IMR-90 (cell line): ENCODE results near the gene OPCML. TPM values are rescaled to one million over a fixed set of nuclear protein-coding genes. Genes with fewer than 3 reads are reported as not detected.

Experiments
- ATAC-seq: fragments of 200-7000 bp; cut with Tn5 transposase; 2 replicates; pipeline ENCODE4 v1.9.1; 2020; ENCODE audit warnings: low read depth, mild to moderate bottlenecking, moderate library complexity
- BruUV-seq: library from RNA; stranded (reverse); fragments of 400-500 nt; replicated peaks from 2 replicates; lab custom pipeline; 2021; lab: Mats Ljungman, UMichigan
- CTCF ChIA-PET: fragments of 300-600 bp; formaldehyde crosslinking; extraction: SDS; loops from one replicate; lab custom pipeline; 2021; ENCODE audit warnings: antibody characterized with exemption; lab: Yijun Ruan, JAX
- POLR2A ChIA-PET: fragments of 300-600 bp; sonication (Branson Sonifier 250); formaldehyde crosslinking; loops from one replicate; lab custom pipeline; 2022; ENCODE audit warnings: antibody characterized with exemption; ENCODE audit not compliant: unreplicated experiment; lab: Charles Lee
- DNase-seq: peaks from one replicate; pipeline ENCODE4 v3.0.0; 2013
- H2AFZ ChIP-seq: replicated peaks from 2 replicates; pipeline ENCODE3; 2013; ENCODE audit warnings: low read length, mild to moderate bottlenecking; ENCODE audit not compliant: poor library complexity
- H2AK5ac ChIP-seq: 2 replicates; pipeline ENCODE4 v1.6.1; 2013; ENCODE audit warnings: low read depth, low read length, inconsistent platforms
- H2AK9ac ChIP-seq: replicated peaks from 2 replicates; pipeline ENCODE3; 2013; ENCODE audit warnings: mild to moderate bottlenecking, low read depth, low read length, moderate library complexity; ENCODE audit not compliant: poor library complexity
- H2BK120ac ChIP-seq: 2 replicates; pipeline ENCODE4 v1.6.1; 2013; ENCODE audit warnings: low read depth, low read length, inconsistent platforms
- H2BK15ac ChIP-seq: 3 replicates; pipeline ENCODE4 v1.6.1; 2013; ENCODE audit warnings: low read depth, low read length, inconsistent platforms
- H2BK20ac ChIP-seq: 2 replicates; pipeline ENCODE4 v1.6.1; 2013; ENCODE audit warnings: low read depth, mild to moderate bottlenecking, inconsistent platforms, low read length, moderate library complexity
- H2BK5ac ChIP-seq: 2 replicates; pipeline ENCODE4 v1.6.1; 2013; ENCODE audit warnings: mild to moderate bottlenecking, low read depth, low read length, inconsistent platforms; ENCODE audit not compliant: poor library complexity, severe bottlenecking
- H3K14ac ChIP-seq: replicated peaks from 2 replicates; pipeline ENCODE4 v1.6.1; 2013; ENCODE audit warnings: low read depth, low read length, inconsistent platforms
- H3K18ac ChIP-seq: 2 replicates; pipeline ENCODE4 v1.6.1; 2013; ENCODE audit warnings: low read depth, low read length, control low read depth
- H3K23ac ChIP-seq: 2 replicates; pipeline ENCODE4 v1.6.1; 2013; ENCODE audit warnings: low read depth, low read length, inconsistent platforms
- H3K27ac ChIP-seq: 2 replicates; pipeline ENCODE4 v1.5.1; 2013; ENCODE audit warnings: mild to moderate bottlenecking, control low read depth, low read length; ENCODE audit not compliant: insufficient read depth
- H3K27me3 ChIP-seq: 2 replicates; pipeline ENCODE4 v1.6.1; 2013; ENCODE audit warnings: low read length; ENCODE audit not compliant: control insufficient read depth, insufficient read depth
- H3K36me3 ChIP-seq: 2 replicates; pipeline ENCODE4 v1.6.1; 2013; ENCODE audit warnings: low read length, mixed read lengths; ENCODE audit not compliant: control insufficient read depth, insufficient read depth
- H3K4ac ChIP-seq: 2 replicates; pipeline ENCODE4 v1.6.1; 2013; ENCODE audit warnings: low read depth, low read length, inconsistent platforms
- H3K4me1 ChIP-seq: 2 replicates; pipeline ENCODE4 v1.6.1; 2013; ENCODE audit warnings: low read length, mixed read lengths; ENCODE audit not compliant: control insufficient read depth, insufficient read depth
- H3K4me2 ChIP-seq: 2 replicates; pipeline ENCODE4 v1.6.1; 2013; ENCODE audit warnings: low read depth, mild to moderate bottlenecking, control low read depth, low read length, moderate library complexity
- H3K4me3 ChIP-seq: 2 replicates; pipeline ENCODE4 v1.5.1; 2013; ENCODE audit warnings: low read depth, mild to moderate bottlenecking, control low read depth, low read length, moderate library complexity; ENCODE audit not compliant: insufficient read depth
- H3K56ac ChIP-seq: 2 replicates; pipeline ENCODE4 v1.6.1; 2013; ENCODE audit warnings: low read length, inconsistent platforms; ENCODE audit not compliant: insufficient read depth; ENCODE audit errors: extremely low read depth
- H3K79me1 ChIP-seq, 2 experiments: 2 replicates each; pipeline ENCODE4 v1.6.1; 2013; ENCODE audit warnings: low read length in 2 of 2, inconsistent platforms in 1 of 2, low read depth in 1 of 2
- H3K9ac ChIP-seq: 2 replicates; pipeline ENCODE4 v1.6.1; 2013; ENCODE audit warnings: low read depth, low read length, control low read depth
- H3K9me1 ChIP-seq: 2 replicates; pipeline ENCODE4 v1.6.1; 2013; ENCODE audit warnings: low read length, inconsistent platforms; ENCODE audit not compliant: insufficient read depth
- H3K9me3 ChIP-seq: 2 replicates; pipeline ENCODE4 v1.6.1; 2013; ENCODE audit warnings: low read length; ENCODE audit not compliant: control insufficient read depth, insufficient read depth
- H4K20me1 ChIP-seq: 2 replicates; pipeline ENCODE4 v1.6.1; 2013; ENCODE audit warnings: low read length, inconsistent platforms; ENCODE audit not compliant: insufficient read depth
- H4K5ac ChIP-seq: 2 replicates; pipeline ENCODE4 v1.6.1; 2013; ENCODE audit warnings: mild to moderate bottlenecking, low read depth, low read length, control low read depth
- H4K8ac ChIP-seq, 2 experiments: 2 replicates each; pipeline ENCODE4 v1.6.1; 2013; ENCODE audit warnings: low read depth in 2 of 2, low read length in 2 of 2, control low read depth in 1 of 2, inconsistent platforms in 1 of 2
- H4K91ac ChIP-seq: 2 replicates; pipeline ENCODE4 v1.6.1; 2013; ENCODE audit warnings: low read depth, low read length, inconsistent platforms; ENCODE audit not compliant: insufficient read depth
- BHLHE40 ChIP-seq: fragments of 150-350 bp; IDR thresholded peaks from 2 replicates; pipeline ENCODE4 v1.6.1; 2016; ENCODE audit warnings: mild to moderate bottlenecking, low read depth, low read length
- CEBPB ChIP-seq: IDR thresholded peaks from 2 replicates; pipeline ENCODE4 v1.6.1; 2012; ENCODE audit warnings: low read depth, low read length, improper control_type of control experiment
- FOS ChIP-seq: fragments of 150-350 bp; IDR thresholded peaks from 2 replicates; pipeline ENCODE4 v1.6.1; 2016; ENCODE audit warnings: low read depth, low read length
- MAZ ChIP-seq: IDR thresholded peaks from 2 replicates; pipeline ENCODE4 v1.6.1; 2012; ENCODE audit warnings: low read depth, mild to moderate bottlenecking, low read length, improper control_type of control experiment, moderate library complexity, borderline replicate concordance
- MXI1 ChIP-seq: IDR thresholded peaks from 2 replicates; pipeline ENCODE4 v1.6.1; 2012; ENCODE audit warnings: low read depth, mild to moderate bottlenecking, low read length, moderate library complexity, borderline replicate concordance
- POLR2A ChIP-seq: IDR thresholded peaks from 2 replicates; pipeline ENCODE4 v1.6.1; 2012; ENCODE audit warnings: mild to moderate bottlenecking, low read depth, low read length
- RCOR1 ChIP-seq: IDR thresholded peaks from 2 replicates; pipeline ENCODE4 v1.6.1; 2012; ENCODE audit warnings: mild to moderate bottlenecking, low read length, improper control_type of control experiment; ENCODE audit not compliant: insufficient replicate concordance
- RFX5 ChIP-seq: IDR thresholded peaks from 2 replicates; pipeline ENCODE4 v1.8.0; 2012; ENCODE audit warnings: low read depth, mild to moderate bottlenecking, low read length, moderate library complexity
- WGBS, 2 experiments: methylation state at CpG; one replicate each; pipeline versions ENCODE4 v1.1.5 to v1.1.7; 2013; ENCODE audit warnings: missing lambda C conversion rate in 2 of 2; ENCODE audit not compliant: insufficient read length in 1 of 2; ENCODE audit errors: extremely low coverage in 2 of 2; 5-methylcytosine and 5-hydroxymethylcytosine counted together
- dilution Hi-C: fragments of 300-500 bp; cut with HindIII; formaldehyde crosslinking; loops from one replicate; pipeline ENCODE4 v1.14.3; 2018; ENCODE audit warnings: low sequenced_read_pairs; ENCODE audit not compliant: unreplicated experiment
- in situ Hi-C: fragments of 300-500 bp; cut with MboI; formaldehyde crosslinking; loops from 3 replicates; pipeline ENCODE4 v1.14.3; 2019; ENCODE audit warnings: low sequenced_read_pairs, inconsistent platforms, mixed read lengths
- intact Hi-C: fragments of 100-400 bp; cut with micrococcal nuclease; formaldehyde crosslinking; loops from 2 replicates; pipeline ENCODE4 v1.10.0; 2022
- polyA plus RNA-seq, 3 experiments: library from polyadenylated mRNA; depleted of rRNA; stranded (reverse); fragments of >200 nt; gene quantifications; 2 replicates each; pipeline ENCODE4 v1.2.3, GENCODE V29; 2012; ENCODE audit warnings: low replicate concordance in 1 of 3
- total RNA-seq: library from RNA; depleted of rRNA; stranded (reverse); fragments of >200 nt; gene quantifications from 2 replicates; pipeline ENCODE4 v1.2.3, GENCODE V29; 2012
- TF ChIP-seq, protein P1 (sequence below): conservative IDR thresholded peaks from 2 replicates; pipeline ENCODE4 v1.5.1; 2012; ENCODE audit warnings: mild to moderate bottlenecking, low read depth, low read length, improper control_type of control experiment
- TF ChIP-seq, protein P2 (sequence below): fragments of 150-350 bp; IDR thresholded peaks from 2 replicates; pipeline ENCODE4 v1.6.1; 2017; ENCODE audit warnings: mild to moderate bottlenecking, antibody characterized with exemption, low read length, low read depth
- TF ChIP-seq, protein P3 (sequence below): fragments of 150-350 bp; IDR thresholded peaks from 2 replicates; pipeline ENCODE4 v1.6.1; 2016; ENCODE audit warnings: low read depth, mild to moderate bottlenecking, low read length, moderate library complexity, borderline replicate concordance

The OPCML gene
- total and polyA plus RNA-seq, 2 of the 4 experiments (the other 2 are of a cell fraction) = under 0.01 to 2.6 TPM

DNA sequence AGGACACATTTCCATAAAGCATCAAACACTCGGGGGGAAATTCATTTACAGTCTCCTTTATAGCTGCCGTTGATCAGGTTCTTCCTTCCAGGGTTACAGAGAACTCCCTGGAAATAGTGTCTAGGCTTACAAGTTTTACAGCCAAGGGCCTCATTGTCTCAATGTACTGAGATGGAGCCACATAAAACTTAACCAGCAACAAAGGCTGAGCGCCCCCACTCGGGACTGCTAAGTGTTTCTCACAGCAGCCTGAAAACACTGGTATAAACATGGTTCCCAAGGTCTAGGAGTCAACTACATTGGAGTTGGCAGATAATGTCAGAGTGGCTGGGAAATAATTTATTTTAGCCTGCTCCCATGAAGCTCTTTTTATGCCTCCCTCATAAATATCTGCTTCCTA, 686.2 kb downstream of the OPCML start:
- H3K4me1 ChIP-seq = no peaks in the 10 kb centered on the region
- no peak overlapping the region for H2BK120ac ChIP-seq
- DNase-seq (no peak), ATAC-seq (no peak)
- no peak overlapping the region for H3K18ac ChIP-seq
- H3K9me3 ChIP-seq = no peaks in the 10 kb centered on the region
- no peak overlapping the region for H3K4ac ChIP-seq
- H2AFZ ChIP-seq = no peak overlapping the region
- in situ Hi-C loops (no loop called here), dilution Hi-C loops (no loop called here), intact Hi-C loops (no loop called here)
- H3K27ac ChIP-seq = no peak overlapping the region
- TF ChIP-seq MXI1 (no peak), POLR2A (no peak), MAZ (no peak), RFX5 (no peak), CEBPB (no peak), BHLHE40 (no peak), FOS (no peak), RCOR1 (no peak)
- TF ChIP-seq, protein P1, sequence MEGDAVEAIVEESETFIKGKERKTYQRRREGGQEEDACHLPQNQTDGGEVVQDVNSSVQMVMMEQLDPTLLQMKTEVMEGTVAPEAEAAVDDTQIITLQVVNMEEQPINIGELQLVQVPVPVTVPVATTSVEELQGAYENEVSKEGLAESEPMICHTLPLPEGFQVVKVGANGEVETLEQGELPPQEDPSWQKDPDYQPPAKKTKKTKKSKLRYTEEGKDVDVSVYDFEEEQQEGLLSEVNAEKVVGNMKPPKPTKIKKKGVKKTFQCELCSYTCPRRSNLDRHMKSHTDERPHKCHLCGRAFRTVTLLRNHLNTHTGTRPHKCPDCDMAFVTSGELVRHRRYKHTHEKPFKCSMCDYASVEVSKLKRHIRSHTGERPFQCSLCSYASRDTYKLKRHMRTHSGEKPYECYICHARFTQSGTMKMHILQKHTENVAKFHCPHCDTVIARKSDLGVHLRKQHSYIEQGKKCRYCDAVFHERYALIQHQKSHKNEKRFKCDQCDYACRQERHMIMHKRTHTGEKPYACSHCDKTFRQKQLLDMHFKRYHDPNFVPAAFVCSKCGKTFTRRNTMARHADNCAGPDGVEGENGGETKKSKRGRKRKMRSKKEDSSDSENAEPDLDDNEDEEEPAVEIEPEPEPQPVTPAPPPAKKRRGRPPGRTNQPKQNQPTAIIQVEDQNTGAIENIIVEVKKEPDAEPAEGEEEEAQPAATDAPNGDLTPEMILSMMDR = no peak
- TF ChIP-seq, protein P2, sequence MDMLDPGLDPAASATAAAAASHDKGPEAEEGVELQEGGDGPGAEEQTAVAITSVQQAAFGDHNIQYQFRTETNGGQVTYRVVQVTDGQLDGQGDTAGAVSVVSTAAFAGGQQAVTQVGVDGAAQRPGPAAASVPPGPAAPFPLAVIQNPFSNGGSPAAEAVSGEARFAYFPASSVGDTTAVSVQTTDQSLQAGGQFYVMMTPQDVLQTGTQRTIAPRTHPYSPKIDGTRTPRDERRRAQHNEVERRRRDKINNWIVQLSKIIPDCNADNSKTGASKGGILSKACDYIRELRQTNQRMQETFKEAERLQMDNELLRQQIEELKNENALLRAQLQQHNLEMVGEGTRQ = no peak
- TF ChIP-seq, protein P3, sequence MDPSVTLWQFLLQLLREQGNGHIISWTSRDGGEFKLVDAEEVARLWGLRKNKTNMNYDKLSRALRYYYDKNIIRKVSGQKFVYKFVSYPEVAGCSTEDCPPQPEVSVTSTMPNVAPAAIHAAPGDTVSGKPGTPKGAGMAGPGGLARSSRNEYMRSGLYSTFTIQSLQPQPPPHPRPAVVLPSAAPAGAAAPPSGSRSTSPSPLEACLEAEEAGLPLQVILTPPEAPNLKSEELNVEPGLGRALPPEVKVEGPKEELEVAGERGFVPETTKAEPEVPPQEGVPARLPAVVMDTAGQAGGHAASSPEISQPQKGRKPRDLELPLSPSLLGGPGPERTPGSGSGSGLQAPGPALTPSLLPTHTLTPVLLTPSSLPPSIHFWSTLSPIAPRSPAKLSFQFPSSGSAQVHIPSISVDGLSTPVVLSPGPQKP = no peak
- H4K5ac ChIP-seq = no peak overlapping the region
- ChIA-PET POLR2A (no interaction called here), CTCF (interaction anchor here (0.6 kb wide), 1 partner anchor 20 kb away, joined by 4 read pairs; no protein-coding TSS in a partner anchor)
- H3K79me1 ChIP-seq = no peaks in the 10 kb centered on the region
- H3K36me3 ChIP-seq = no peaks in the 10 kb centered on the region
- H2BK20ac ChIP-seq = no peak overlapping the region
- no peak overlapping the region for H3K14ac ChIP-seq
- no peak overlapping the region for H3K23ac ChIP-seq
- no peaks in the 10 kb centered on the region for H4K20me1 ChIP-seq
- H4K91ac ChIP-seq = no peak overlapping the region
- H3K9me1 ChIP-seq = no peaks in the 10 kb centered on the region; the same call in 1 of the 2 replicates
- H4K8ac ChIP-seq = no peak overlapping the region
- BruUV-seq = no TSS peak
- no peak overlapping the region for H3K9ac ChIP-seq
- no CpG with 5 or more reads among the region's 4 CpGs for WGBS, 2 experiments
- H3K4me2 ChIP-seq = no peak overlapping the region
- no peak overlapping the region for H2AK9ac ChIP-seq
- H3K4me3 ChIP-seq = no peak overlapping the region
- H3K27me3 ChIP-seq = peaks cover 2% of the 10 kb centered on the region; the same call in 1 of the 2 replicates
- H2BK15ac ChIP-seq = no peak overlapping the region
- H2AK5ac ChIP-seq = no peak overlapping the region
- no peak overlapping the region for H3K56ac ChIP-seq
- H2BK5ac ChIP-seq = no peak overlapping the region
